ENCODE measurements around the gene RHOG.
"Not testable (repeated sequence)": the region's sequence is repeated elsewhere in the genome, so short reads cannot be mapped to it uniquely, and the experiment has no call there.

RHOG gene

DNA sequence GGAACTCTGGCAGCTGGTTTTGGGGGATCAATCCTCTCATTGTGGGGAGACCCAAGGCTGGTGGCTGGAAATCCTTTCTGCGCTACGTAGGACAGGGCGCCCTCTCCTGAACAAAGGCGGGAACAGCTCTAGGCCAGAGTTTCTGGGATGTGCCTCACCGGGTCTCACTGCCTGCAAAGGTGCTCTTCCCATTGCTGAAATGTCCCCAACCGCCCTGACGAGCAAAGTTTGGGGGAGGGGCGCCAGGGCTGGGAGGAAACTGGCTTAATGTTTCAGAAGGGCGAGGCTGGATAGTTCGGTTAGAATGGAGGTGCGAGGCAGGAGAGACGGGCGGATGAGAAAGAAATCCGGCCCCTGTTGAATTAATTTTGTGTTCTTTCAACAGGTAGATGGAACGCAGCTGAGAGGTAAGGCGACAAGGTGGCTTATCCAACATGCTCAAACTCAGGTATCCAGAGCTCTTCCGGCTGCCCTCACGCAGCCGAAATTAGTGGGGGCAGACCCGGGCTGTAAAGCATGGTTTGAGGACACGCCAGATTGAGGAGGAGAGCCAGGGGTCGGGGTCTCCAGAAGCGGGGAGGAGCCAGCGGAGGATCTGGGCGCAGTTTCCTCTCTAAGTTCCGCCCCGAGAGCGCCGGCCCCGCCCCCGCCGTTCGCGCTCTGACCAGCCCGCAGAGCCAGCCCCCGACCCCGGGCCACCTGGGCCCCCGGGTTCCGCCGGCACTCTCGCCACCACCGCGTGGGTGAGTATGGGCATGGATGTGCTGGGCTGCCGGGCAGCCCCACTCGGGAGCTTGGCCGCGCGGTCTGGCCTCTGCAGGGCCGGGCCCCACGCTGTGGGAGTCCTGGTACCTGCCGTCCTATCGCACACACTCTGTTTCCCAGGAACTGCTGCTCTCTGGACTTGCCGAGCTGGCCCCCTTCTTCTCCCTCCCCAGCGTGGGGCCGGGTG lies 32.6 kb downstream of the RHOG start, which contains the start of gene PGAP2:
Gene PGAP2, plus strand, starts transcription at position 652 of the 952 bp plus-strand sequence. CDS start 2,700 bp downstream, outside the sequence.
- DNase-seq, result peak; percentile 73 to 79

DNA sequence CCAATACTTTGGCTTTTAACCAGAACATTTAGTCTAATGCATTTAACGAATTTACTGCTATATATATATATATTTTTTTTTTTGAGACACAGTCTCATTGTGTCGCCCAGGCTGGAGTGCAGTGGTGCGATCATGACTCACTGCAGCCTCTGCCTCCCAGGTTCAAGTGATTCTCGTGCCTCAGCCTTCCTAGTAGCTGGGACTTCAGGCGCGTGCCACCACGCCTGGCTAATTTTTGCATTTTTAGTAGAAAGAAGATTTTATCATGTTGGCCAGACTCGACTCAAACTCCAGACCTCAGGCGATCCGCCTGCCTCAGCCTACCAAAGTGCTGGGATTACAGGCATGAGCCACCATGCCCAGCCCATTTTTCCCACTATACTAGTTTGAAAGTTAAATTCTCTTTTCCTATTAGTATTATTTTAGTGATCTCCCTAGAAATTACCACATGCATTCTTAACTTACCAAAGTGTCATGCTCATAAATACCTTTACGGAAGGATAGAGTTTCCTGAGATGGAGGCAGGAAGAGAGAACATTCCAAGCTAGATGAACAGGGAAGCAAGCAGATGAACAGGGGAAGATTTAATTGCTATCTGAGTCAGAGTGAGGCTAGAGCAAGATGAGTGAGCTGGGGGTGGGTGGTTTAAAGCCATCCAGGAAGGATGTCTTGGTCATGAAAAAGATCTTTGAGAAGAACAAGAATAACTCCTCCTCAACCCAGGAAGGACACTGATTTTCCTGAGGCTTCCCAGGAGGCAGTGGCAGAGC lies 36.8 kb downstream of the RHOG start:
- no peak for DNase-seq

DNA sequence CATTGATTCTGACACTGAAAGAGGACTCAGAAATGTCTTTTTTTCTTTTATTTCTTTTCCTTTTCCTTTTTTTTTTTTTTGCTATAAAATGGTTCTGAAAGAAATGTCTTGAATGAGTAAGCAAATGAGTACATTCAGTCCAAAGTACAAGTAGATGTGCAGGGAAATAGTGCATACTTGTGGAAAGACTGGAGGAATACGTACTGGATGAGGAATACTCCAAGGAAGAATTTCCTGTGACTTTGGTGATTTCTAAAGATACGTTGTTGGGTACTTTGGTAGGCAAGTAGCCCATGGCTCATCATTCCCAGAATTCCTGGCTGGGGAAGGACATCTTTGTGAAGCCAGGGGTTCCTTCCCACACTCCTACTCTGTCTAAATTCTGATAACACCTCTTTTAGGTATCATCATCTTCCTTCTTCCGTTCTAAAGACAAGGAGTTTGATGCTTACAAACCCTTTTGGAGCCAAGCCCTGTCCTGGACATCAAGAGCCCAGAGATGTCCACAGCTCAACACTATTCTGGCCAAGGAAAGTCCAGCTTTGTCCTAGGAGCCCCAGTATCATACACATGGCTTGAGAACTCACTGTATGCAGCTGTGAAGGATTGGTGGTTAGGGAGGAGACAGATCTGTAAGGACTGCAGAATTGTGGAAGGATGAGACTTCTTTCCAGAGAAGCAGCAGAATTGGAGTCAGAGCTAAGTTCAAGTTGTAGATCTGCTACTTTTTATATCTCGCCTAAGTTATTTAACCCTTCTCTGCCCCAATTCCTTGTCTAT lies 38.6 kb downstream of the RHOG start:
- DNase-seq, result no peak

DNA sequence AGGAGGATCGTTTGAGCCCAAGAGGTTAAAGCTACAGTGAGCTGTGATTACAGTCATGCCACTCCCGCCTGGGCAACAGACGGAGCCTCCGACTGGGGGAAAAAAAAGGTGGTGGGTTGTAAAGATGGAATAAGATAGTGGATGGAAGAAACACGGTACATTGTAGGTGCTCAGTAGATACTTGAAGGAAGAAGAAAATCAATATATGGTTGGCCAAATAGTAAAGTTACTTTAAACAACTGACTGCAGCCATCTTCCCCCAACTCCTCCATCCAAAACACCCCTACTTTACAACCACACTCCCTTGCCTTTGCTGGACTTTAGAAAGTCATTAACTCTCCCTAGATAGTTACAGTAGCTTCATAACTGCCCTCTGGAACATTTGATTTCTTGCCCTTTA lies 40.9 kb downstream of the RHOG start:
- DNase-seq, result no peak

DNA sequence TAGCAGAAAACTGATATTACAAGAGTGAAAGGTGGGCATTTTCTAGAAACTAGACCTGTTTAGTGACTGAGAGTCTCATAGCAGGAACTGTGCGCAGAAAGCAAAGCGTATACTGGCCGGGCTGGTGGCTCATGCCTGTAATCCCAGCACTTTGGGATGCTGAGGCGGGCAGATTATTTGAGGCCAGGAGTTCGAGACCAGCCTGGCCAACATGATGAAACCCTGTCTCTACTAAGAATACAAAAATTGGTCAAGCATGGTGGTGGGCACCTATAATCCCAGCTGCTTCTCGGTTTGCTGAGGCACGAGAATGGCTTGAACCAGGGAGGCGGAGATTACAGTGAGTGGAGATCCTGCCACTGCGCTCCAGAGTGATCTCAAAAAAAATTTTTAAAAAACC lies 41.6 kb downstream of the RHOG start:
- DNase-seq, result no peak

DNA sequence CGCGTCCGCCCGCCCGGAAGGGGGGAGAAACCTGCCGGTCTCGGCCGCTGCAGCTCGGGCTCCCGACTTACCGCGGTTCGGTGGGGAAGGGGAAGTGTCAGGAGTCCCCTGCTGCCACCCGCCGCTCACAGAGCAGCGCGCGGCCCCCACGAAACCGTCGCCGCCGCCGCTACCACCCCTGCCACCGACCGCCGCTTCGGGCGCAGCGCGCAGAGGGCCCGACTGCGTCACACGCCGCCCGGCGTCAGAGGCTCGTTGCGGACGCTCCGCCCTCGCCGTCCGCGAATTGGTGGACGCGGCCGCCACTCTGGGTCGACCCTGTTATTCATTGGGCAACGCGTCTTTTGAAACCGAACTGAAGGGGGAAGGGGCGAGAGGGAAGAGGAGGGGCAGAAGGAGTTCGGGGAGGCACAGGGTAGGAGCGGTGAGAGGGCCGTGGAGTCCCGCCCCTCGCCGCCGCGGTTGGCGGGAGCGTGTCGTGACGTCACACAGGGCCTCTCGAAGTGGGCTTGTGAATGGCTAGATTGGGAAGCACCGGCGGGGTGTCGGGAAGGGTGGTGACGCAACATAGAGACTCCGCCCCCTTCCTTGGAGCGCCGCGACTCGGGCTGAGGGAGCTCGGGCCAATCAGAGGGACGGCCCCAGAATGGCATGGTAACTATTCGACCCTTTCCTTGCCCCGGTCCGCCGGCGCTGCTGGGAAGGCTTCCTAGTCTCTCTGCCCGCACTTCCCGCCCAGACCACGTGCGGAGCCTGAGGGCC lies 43.2 kb downstream of the RHOG start, which contains the start of gene NUP98:
Gene NUP98, minus strand, starts transcription at position 226 of the 762 bp plus-strand sequence. CDS start 15,437 bp downstream, outside the sequence.
- peak; percentile 100 for DNase-seq

DNA sequence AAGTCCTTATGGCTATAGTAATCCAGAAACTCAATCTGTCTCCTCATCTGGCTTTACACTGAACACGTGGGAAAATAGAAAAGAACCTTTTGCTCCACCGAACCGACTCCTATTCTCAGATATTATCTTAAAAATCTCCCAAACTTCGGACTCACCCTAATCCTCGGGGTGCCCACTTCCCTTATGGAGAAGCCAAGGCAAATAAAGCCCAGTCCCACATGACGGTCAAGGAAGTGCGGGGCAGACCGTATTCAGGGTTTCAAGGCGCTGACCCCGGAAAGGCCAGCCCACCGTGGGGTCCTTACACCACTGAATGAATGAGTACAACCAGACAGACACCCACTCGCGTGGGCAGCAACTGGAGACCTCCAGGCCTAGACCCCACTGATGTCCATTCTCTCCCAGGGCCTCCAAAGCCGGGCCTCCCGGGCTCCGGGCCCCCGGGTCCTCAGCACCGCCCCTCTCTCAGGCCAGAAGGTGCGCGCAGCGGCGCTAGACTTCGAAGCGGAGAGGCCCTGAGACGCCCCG lies 43.9 kb downstream of the RHOG start:
- DNase-seq, result no peak

DNA sequence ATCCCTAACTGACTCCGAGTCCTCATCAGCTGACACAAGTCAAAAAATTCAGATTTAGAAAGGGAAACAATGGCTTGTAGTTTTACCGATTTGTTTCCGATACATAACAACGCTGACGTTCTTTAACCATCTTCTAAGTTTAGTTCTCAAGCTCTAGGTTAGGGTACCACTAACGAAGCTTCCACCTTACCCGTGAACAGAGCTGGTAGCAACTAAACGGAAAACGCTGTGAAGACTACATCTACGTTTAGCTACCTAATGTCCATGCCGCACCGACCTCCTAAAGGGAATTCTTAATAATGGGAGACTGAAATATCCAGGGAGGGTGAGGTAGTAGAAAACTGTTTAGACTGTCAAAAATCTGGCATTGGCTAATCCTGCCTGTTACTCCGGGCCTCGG lies 44.4 kb downstream of the RHOG start:
- DNase-seq, result no peak

DNA sequence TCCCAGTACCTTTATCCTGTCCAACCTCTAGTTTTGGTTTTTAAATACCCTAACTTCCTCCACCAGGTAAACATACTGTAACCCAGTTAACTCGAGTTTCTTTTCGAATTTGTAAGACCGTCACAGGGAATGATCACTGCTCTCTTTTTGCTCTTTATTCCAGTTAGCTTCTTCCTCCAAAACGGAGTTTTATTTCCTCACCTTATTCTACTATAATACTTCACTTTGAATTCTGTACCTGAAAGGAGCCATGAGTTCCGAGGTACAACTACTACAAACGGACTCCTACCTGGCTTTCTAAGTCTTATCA lies 44.8 kb downstream of the RHOG start:
- DNase-seq, result no peak

DNA sequence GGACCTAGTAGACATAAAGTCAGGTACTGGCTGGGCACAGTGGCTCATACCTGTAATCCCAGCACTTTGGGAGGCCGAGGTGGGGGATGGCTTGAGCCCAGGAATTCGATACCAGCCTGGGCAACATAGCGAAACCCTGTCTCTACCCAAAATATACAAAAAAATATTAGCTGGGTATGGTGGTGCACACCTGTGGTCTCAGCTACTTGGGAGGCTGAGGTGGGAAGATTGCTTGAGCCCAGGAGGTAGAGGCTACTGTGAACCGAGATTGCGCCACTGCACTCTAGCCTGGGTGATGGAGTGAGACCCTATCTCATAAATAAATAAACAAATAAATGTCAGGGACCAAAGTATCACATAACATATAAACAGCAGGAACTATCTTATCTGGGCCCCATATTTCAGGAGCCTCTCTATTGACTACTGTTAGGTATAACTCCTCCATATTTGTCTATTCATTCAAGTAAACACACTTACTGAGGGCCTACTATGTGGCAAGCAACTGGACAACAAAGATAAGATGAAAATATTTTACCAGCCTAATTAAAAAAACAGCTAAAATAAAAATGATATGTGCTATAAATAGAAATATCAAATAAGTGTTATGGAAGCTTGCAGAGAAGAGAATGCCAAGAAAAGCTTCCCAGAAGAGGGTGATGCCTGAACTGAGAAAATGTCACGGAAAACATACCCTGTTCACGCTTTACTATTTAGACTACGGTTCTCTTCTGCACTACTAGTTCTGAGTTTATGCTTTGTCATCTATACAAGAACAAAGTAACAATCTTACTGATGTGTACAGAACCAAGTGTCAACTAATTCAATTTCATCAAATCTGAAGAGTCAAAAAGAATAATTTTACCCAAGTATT lies 45.4 kb downstream of the RHOG start:
- DNase-seq, result no peak

DNA sequence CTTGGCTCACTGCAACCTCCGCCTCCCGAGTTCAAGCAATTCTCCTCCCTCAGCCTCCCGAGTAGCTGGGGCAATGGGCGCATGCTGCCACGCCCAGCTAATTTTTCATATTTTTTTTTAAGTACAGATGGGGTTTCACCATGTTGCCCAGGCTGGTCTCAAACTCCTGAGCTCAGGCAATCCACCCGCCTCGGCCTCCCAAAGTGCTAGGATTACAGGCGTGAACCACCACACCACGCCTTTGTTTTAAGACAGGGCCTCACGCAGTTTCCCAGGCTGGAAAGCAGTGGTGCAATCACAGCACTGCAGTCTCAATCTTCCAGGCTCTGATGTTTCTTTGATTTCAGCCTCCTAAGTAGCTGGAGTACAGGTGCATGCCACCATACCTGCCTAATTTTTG lies 46.4 kb downstream of the RHOG start:
- DNase-seq, result not testable (repeated sequence)

DNA sequence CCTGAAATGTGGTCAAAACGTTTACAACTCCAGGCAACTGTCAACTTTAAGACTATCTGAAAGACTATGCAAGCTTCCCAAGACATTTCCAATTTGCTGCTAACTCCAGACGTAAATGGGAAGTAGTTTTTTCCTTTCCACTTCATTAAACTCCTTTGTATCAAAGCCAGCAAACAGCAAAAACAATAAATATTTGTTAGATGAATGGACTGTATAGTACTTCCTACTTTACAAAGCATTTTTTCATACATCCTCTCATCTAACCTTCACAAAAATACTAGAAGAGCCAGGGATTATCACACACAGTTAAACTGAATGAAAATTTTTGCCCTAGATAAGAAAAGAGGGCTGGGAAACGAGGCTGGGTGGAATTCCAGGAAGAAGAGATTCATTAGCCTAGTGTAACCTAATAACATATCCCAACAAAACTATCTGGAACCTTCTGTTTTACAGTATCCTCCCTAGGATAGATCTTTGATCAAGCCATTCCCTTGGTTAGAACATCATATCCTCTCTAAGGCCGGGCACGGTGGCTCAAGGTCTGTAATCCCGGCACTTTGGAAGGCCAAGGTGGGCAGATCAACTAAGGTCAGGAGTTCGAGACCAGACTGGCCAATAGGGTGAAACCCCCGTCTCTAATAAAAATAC lies 53.9 kb downstream of the RHOG start:
- no peak for DNase-seq

DNA sequence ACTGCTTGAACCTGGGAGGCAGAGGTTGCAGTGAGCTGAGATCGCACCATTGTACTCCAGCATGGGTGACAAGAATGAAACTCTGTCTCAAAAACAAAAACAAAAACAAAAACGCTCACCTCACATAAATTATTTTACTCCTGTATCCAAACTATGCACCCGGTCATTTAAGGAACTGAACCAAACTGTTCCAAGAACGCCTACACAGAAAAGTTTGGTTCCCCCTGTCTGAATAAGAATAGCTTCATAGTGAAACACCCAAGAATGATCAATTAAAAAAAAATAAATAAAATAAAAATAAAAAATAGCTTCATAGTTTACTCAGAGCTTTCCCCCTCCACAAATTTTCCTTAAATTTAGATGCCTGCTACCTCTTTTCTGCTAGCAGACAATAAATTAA lies 57.1 kb downstream of the RHOG start:
- no peak for DNase-seq

DNA sequence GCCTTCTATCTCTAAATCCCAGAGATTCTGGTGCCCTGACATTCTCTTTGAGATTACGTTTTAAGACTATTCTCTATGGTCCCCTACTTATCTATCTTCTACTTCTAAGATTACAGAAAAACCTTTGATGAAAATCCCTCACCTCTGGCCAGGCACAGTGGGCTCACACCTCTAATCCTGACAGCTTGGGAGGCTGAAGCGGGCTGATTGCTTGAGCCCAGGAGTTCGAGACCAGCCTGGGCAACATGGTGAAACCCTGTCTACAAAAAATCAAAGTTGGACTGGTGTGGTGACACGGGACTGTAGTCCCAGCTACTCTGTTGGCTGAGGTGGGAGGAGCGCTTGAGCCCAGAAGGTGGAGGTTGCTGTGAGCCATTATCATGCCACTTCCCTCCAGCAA lies 57.8 kb downstream of the RHOG start:
- no peak for DNase-seq

DNA sequence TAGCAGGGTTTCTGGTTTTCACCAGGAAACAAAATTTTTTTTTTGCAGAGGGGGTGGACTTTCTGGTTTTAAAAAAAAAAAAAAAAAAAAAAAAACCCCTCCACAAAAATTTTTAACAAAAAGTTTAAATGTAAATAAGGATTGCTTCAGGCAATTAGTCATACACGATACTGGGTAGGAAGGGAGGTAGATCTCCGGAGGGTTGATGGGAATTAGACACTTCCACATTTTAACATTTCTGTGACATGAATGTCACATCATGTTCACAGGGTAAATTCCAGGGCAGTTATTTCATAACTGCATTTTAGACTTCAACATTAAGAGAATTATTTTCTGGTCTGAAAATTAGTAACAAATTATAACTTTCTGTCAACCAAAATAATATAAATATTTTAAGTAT lies 59.3 kb downstream of the RHOG start:
- no peak for DNase-seq
